ENCODE measurements around the gene SLC41A3.
"Not testable (repeated sequence)": the region's sequence is repeated elsewhere in the genome, so short reads cannot be mapped to it uniquely, and the experiment has no call there.

Gene SLC41A3

DNA sequence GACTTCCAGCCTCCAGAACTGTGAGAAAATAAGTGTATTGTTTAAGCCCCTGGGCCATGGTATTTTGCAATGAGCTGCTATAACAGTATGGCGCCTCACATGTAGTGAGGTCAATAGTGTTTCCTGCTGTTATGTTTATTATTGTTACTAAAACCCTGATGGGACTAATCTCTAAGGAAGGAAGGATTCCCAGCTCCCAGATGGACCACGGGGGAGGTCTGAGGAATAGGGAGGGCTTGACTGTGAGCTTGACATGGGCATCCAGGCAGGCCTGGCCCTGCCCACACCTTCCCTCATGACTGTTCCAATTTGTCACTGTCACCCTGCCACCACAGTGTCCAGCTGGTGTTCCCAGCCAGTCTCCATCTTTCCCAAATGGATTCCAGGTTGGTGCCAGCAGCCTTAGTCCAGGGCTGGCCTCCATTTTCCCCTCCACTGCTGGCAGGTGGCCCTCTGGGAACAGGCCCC is 14.5 kb upstream of the SLC41A3 start:
- H3K4me1 ChIP-seq (ENCODE audit: control insufficient read depth, insufficient read depth, low read length), result no peaks in the 10 kb centered on the region
- no peak overlapping the region for H3K4me3 ChIP-seq (ENCODE audit: low read depth, low read length)
- no peak overlapping the region for H3K27ac ChIP-seq (ENCODE audit: extremely low read depth, low read depth, low read length)
- H3K9me3 ChIP-seq (ENCODE audit: control insufficient read depth, insufficient read depth, low read depth, low read length), result no peaks in the 10 kb centered on the region
- TF ChIP-seq, protein P1, sequence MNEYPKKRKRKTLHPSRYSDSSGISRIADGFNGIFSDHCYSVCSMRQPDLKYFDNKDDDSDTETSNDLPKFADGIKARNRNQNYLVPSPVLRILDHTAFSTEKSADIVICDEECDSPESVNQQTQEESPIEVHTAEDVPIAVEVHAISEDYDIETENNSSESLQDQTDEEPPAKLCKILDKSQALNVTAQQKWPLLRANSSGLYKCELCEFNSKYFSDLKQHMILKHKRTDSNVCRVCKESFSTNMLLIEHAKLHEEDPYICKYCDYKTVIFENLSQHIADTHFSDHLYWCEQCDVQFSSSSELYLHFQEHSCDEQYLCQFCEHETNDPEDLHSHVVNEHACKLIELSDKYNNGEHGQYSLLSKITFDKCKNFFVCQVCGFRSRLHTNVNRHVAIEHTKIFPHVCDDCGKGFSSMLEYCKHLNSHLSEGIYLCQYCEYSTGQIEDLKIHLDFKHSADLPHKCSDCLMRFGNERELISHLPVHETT (tag by site-specific recombination; IDR thresholded peaks at IDR 0.05), result no peak
- no peak for TF ChIP-seq GFI1B (tag by site-specific recombination; IDR thresholded peaks at IDR 0.05)
- TF ChIP-seq ZBTB20 (tag by site-specific recombination; IDR thresholded peaks at IDR 0.05), result no peak
- no peak for TF ChIP-seq ZNF423 (tag by site-specific recombination; IDR thresholded peaks at IDR 0.05)
- TF ChIP-seq ZNF629 (tag by site-specific recombination; IDR thresholded peaks at IDR 0.05), result no peak
- TF ChIP-seq ZSCAN5A (tag by site-specific recombination; IDR thresholded peaks at IDR 0.05), result no peak
- no peak for TF ChIP-seq HOXC10 (CRISPR knock-in tag; IDR thresholded peaks at IDR 0.05)
- TF ChIP-seq ZIC2 (tag by site-specific recombination; IDR thresholded peaks at IDR 0.05), result peak; percentile 96
- H3K36me3 ChIP-seq (ENCODE audit: control insufficient read depth in 2 of 2, insufficient read depth in 1 of 2, low read length in 2 of 2), result no peaks in the 10 kb centered on the region
- ChIA-PET POLR2A (no interaction called here), CTCF (interaction anchor here (1.7 kb wide), 1 partner anchor 37 kb away, joined by 4 read pairs; no protein-coding TSS in a partner anchor)

GRCh38 chr3:126097801-126098200 is 13.9 kb upstream of the SLC41A3 start:
- H3K27ac ChIP-seq (ENCODE audit: extremely low read depth, low read depth, low read length), result no peak overlapping the region
- no peaks in the 10 kb centered on the region for H3K36me3 ChIP-seq (ENCODE audit: control insufficient read depth in 2 of 2, insufficient read depth in 1 of 2, low read length in 2 of 2)
- POLR2A ChIA-PET, result no interaction called here
- H3K4me1 ChIP-seq (ENCODE audit: control insufficient read depth, insufficient read depth, low read length), result no peaks in the 10 kb centered on the region
- H3K4me3 ChIP-seq (ENCODE audit: low read depth, low read length), result no peak overlapping the region
- no peaks in the 10 kb centered on the region for H3K9me3 ChIP-seq (ENCODE audit: control insufficient read depth, insufficient read depth, low read depth, low read length)
- CTCF ChIA-PET, result interaction anchor here (0.6 to 1.7 kb wide), 4 partner anchors 22 to 424 kb away, joined by 3 to 4 read pairs (median 3); no protein-coding TSS in a partner anchor
- TF ChIP-seq ZNF354C (tag by site-specific recombination; IDR thresholded peaks at IDR 0.05; ENCODE audit: borderline replicate concordance, low read depth), result no peak
- no peak for TF ChIP-seq ZNF837 (tag by site-specific recombination; IDR thresholded peaks at IDR 0.05)
- TF ChIP-seq ZNF133 (tag by site-specific recombination; IDR thresholded peaks at IDR 0.05), result no peak
- TF ChIP-seq ZNF391 (tag by site-specific recombination; IDR thresholded peaks at IDR 0.05; ENCODE audit: borderline replicate concordance, low read depth), result no peak
- TF ChIP-seq, protein P2, sequence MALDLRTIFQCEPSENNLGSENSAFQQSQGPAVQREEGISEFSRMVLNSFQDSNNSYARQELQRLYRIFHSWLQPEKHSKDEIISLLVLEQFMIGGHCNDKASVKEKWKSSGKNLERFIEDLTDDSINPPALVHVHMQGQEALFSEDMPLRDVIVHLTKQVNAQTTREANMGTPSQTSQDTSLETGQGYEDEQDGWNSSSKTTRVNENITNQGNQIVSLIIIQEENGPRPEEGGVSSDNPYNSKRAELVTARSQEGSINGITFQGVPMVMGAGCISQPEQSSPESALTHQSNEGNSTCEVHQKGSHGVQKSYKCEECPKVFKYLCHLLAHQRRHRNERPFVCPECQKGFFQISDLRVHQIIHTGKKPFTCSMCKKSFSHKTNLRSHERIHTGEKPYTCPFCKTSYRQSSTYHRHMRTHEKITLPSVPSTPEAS (tag by site-specific recombination; IDR thresholded peaks at IDR 0.05), result no peak
- TF ChIP-seq ZXDB (tag by site-specific recombination; IDR thresholded peaks at IDR 0.05), result no peak
- no peak for TF ChIP-seq IKZF3 (tag by site-specific recombination; IDR thresholded peaks at IDR 0.05)
- TF ChIP-seq EGR2 (tag by site-specific recombination; IDR thresholded peaks at IDR 0.05; ENCODE audit: low read depth), result no peak
- TF ChIP-seq ZNF677 (tag by site-specific recombination; IDR thresholded peaks at IDR 0.05), result no peak
- TF ChIP-seq MYNN (tag by site-specific recombination; IDR thresholded peaks at IDR 0.05; ENCODE audit: borderline replicate concordance), result no peak
- TF ChIP-seq ZNF202 (tag by site-specific recombination; IDR thresholded peaks at IDR 0.05; ENCODE audit: borderline replicate concordance), result no peak

- CTCF ChIA-PET, result interaction anchor here (0.6 kb wide), 1 partner anchor 293 kb away, joined by 3 read pairs; no protein-coding TSS in a partner anchor
- H3K4me3 ChIP-seq (ENCODE audit: low read depth, low read length); H3K27ac ChIP-seq (ENCODE audit: extremely low read depth, low read depth, low read length); H3K4me1 ChIP-seq (ENCODE audit: control insufficient read depth, insufficient read depth, low read length); H3K9me3 ChIP-seq (ENCODE audit: control insufficient read depth, insufficient read depth, low read depth, low read length); H3K36me3 ChIP-seq (ENCODE audit: control insufficient read depth in 2 of 2, insufficient read depth in 1 of 2, low read length in 2 of 2); POLR2A ChIA-PET: not testable (repeated sequence)
- TF ChIP-seq SETDB1 (IDR thresholded peaks at IDR 0.05; ENCODE audit: insufficient read length, low read length), result peak; percentile 32
Measured at GRCh38 chr3:126096274-126096673, 12.3 kb upstream of the SLC41A3 start.

GRCh38 chr3:126092128-126092527 is 8.2 kb upstream of the SLC41A3 start:
- POLR2A ChIA-PET; H3K4me1 ChIP-seq (ENCODE audit: control insufficient read depth, insufficient read depth, low read length); H3K4me3 ChIP-seq (ENCODE audit: low read depth, low read length); H3K27ac ChIP-seq (ENCODE audit: extremely low read depth, low read depth, low read length); CTCF ChIA-PET; H3K9me3 ChIP-seq (ENCODE audit: control insufficient read depth, insufficient read depth, low read depth, low read length); H3K36me3 ChIP-seq (ENCODE audit: control insufficient read depth in 2 of 2, insufficient read depth in 1 of 2, low read length in 2 of 2): not testable (repeated sequence)

All from HEK293 (cell line).